GM19372 (cell line): ENCODE results near the gene SPOCD1.

Experiments
- ATAC-seq: cut with Tn5 transposase; IDR thresholded peaks from one replicate; pipeline ENCODE4 v1.9.1; 2021; ENCODE audit warnings: mild to moderate bottlenecking, low read depth, moderate library complexity; ENCODE audit not compliant: unreplicated experiment

Gene SPOCD1

DNA sequence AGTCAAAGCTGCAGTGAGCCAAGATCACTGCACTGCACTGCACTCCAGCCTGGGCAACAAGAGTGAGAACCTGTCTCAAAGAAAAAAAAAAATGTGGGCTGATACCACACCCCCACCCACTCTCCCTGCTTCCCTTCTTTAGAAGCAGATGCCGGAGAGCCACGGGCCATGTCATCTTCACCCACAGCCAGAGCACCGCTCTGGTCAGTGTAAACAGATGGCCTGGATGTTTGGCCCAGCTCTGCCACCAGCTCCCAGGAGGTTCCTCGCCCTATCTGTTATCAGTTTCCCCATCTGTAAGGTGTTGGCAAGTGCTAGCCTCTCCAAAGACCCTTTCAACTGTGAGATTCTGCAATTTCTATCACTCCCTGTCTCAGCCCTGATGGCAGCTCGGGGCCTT is 39.8 kb downstream of the SPOCD1 start:
- ATAC-seq = no peak

DNA sequence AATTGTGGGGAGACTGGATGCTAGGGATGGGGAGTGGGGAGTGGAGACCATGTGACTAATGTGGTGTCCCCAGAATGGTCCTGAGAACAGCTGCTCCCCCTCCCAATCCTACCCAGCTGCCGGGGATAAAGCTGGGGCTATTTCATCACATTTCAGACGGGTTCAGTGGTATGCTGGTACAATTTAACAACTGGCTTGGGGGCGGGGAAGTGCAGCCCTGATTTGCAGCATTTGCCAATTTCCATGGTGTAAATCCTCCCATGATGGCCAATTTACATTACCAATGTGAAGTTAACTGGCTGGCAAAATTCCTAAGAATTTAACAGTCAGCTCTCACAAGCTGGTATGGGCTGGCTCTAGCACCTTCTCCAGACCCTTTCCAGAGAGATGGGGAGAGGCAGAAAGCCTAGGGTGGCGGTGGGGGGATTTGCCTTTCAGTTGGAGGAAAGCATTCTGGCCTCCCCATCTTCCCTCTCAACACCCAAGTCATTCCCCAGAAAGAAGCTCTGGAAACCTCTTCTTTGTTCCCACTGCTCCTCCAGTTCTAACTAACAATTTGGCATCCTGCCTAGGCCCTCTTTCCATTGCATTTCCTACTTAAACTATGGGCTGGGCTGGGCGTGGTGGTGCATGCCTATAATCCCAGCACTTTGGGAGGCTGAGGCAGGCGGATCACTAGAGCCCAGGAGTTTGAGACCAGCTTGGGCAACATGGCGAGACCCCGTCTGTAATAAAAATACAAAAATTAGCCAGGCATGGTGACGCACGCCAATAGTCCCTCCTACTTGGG is 40.4 kb downstream of the SPOCD1 start:
- no peak for ATAC-seq

- ATAC-seq = no peak
Observed at GRCh38 chr1:31774495-31774894, 41.3 kb downstream of the SPOCD1 start.

GRCh38 chr1:31773861-31774260 is 42.0 kb downstream of the SPOCD1 start:
- ATAC-seq = no peak

DNA sequence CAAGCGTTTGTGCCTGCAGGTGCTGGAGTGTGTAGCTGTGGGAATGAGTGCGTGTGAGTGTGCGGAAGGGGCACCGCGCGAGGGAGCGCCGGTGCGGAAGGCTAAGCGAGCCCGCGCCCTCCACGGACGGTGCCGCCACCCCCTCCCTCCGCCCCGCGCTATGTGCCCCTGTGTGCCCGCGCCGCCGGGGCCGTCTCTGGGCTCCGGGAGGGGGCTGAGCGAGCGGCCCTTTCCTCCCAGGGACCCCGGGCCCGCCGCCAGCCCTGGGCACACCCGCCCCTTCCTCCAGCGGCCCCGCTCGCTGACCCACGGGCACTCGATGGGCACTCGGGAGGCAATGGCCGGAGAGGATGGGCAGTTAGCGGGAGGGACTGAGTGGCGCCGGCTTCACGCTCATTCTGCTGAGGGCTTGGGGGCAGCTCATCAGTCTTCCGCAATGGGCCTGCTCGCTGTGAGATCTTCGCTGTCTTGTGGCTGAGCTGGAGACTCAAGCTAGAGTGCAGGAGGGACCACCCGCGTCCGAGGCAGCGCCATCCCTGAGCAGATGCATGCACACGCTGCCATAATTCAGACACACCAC is 43.1 kb downstream of the SPOCD1 start:
- no peak for ATAC-seq

GRCh38 chr1:31771891-31772668 is 43.7 kb downstream of the SPOCD1 start:
- ATAC-seq = no peak

DNA sequence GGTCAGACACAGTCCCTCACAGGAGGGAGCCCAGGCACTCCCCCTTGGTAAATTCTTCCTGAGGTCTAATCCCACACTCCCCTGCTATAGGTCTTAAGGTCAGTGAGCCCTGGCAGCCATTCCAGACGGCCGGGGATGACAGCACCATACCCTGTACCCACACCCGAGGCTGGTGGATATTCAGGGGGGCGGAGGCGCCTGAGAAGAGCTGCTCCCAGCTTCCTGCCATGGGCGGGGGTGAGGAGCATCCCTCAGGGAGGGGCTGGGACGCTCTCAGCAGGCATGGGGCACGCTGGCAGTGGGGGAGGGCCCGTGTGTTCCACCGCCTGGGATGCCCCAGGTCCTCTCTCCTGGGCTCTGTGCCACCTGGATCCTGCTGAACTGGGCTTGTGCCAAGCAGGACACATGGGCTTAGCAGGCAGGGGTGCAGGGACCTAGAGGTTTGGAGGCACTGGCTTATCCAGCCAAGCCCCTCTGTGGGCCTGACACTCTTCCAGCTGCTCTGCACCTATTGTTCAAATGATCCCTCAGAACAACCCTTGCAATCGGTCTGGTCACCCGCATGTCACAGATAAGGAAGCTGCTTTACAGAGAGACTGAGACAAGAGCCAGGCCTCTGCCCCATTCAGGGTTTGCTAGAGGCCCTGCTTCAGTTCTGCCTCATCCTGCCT is 46.0 kb downstream of the SPOCD1 start:
- no peak for ATAC-seq

- no peak for ATAC-seq
Observed at GRCh38 chr1:31768939-31769704, 46.7 kb downstream of the SPOCD1 start.

DNA sequence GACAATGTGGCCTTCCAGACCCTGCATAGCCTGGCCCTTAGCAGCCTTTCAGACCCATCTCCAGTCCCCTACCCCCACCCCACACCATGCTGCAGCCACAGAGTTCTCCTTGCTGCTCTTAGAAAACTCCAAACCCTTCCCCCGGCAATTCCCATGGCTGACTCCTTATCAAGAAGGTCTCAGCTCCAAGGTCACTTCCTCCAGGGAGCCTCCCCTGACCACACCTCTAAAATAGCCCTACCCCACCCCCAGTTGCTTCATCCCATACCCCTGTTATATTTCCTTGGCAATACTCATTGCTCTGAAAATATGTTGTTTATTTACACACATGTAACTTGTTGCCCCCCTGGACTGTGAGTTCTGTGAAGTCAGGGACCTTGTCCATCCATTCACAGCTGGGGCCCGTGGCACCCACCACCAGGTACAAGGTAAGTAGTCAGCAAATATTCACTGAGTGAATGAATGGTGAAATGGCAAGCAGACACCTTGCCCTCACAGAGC is 47.4 kb downstream of the SPOCD1 start:
- no peak for ATAC-seq

- no peak for ATAC-seq
Observed at GRCh38 chr1:31767225-31767624, 48.6 kb downstream of the SPOCD1 start.

DNA sequence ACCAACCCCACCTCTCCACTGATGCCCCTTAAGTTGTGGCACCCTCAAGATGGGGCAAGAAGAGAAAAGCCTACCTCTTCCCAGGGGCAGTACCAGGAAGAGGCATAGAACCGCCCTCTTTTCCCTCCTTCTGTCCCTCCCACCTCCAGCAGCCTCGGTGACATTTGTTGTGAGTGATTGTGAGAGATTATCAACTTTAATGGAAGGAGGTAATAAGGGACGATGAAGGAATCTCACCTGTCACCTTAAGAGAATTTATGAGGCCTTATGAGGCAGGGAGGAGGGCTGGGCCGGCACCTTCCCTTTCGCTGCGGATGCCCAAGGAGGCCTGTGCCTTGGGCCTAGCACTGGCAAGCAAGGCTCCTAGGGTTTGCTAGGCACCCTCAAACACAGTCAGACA is 50.3 kb downstream of the SPOCD1 start:
- no peak for ATAC-seq

GRCh38 chr1:31765041-31765467 is 50.8 kb downstream of the SPOCD1 start:
- no peak for ATAC-seq

- no peak for ATAC-seq
Observed at GRCh38 chr1:31764312-31765040, 51.3 kb downstream of the SPOCD1 start, which contains the start of gene ADGRB2. TSS of gene ADGRB2 (minus strand) at chr1:31764340. CDS start at chr1:31757221, 7,119 bp downstream.

GRCh38 chr1:31763671-31764311 is 52.0 kb downstream of the SPOCD1 start:
- no peak for ATAC-seq

GRCh38 chr1:31762726-31763670 is 52.8 kb downstream of the SPOCD1 start:
- no peak for ATAC-seq

GRCh38 chr1:31762323-31762722 is 53.5 kb downstream of the SPOCD1 start:
- no peak for ATAC-seq

DNA sequence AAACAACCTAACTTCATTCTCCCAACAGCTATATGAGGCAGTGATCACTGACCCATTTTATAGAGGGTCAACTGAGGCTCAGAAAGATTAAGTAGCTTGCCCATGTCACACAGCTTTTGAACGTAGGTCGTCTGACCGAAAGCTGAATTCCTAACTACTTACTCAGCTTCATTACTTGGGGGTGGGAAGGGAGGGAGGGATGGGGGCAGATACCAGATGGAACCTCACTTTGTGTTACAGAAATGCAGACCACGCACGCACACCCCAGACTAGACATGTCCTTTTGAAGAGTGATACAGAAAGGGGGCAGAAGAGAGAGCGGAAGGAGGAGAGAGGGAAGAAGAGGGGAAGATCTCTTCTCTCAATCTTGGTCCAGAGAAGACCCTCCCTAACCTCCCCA is 53.9 kb downstream of the SPOCD1 start:
- ATAC-seq = no peak
